ENCODE measurements around the gene PIGV.

Gene PIGV

GRCh38 chr1:26758358-26758757 lies 29.4 kb upstream of the PIGV start:
- no peak for TF ChIP-seq CTCF (IDR thresholded peaks at IDR 0.05; ENCODE audit: low read depth, low read length, missing control alignments)
- no peak for DNase-seq (ENCODE audit: low read depth)
- no peak overlapping the region for H3K4me3 ChIP-seq (ENCODE audit: low read depth, low read length)

GRCh38 chr1:26759531-26759930 lies 28.2 kb upstream of the PIGV start:
- no peak for TF ChIP-seq CTCF (IDR thresholded peaks at IDR 0.05; ENCODE audit: low read depth, low read length, missing control alignments)
- no peak overlapping the region for H3K4me3 ChIP-seq (ENCODE audit: low read depth, low read length)
- DNase-seq (ENCODE audit: low read depth), result no peak

GRCh38 chr1:26761217-26761616 lies 26.5 kb upstream of the PIGV start:
- peak; percentile 11 for TF ChIP-seq CTCF (IDR thresholded peaks at IDR 0.05; ENCODE audit: low read depth, low read length, missing control alignments)
- no peak overlapping the region for H3K4me3 ChIP-seq (ENCODE audit: low read depth, low read length)
- no peak for DNase-seq (ENCODE audit: low read depth)

GRCh38 chr1:26767714-26768113 lies 20.0 kb upstream of the PIGV start:
- no peak for DNase-seq (ENCODE audit: low read depth)
- no peak for TF ChIP-seq CTCF (IDR thresholded peaks at IDR 0.05; ENCODE audit: low read depth, low read length, missing control alignments)

GRCh38 chr1:26768755-26769154 lies 19.0 kb upstream of the PIGV start:
- no peak for TF ChIP-seq CTCF (IDR thresholded peaks at IDR 0.05; ENCODE audit: low read depth, low read length, missing control alignments)
- no peak for DNase-seq (ENCODE audit: low read depth)
- H3K4me3 ChIP-seq (ENCODE audit: low read depth, low read length), result no peak overlapping the region

More at GRCh38 chr1:26767714-26768113, 20.0 kb upstream of the PIGV start:
- H3K4me3 ChIP-seq (ENCODE audit: low read depth, low read length), result no peak overlapping the region

- H3K4me3 ChIP-seq (ENCODE audit: low read depth, low read length), result no peak overlapping the region
- TF ChIP-seq CTCF (IDR thresholded peaks at IDR 0.05; ENCODE audit: low read depth, low read length, missing control alignments), result no peak
- DNase-seq (ENCODE audit: low read depth), result no peak
Observed at GRCh38 chr1:26771285-26771642, 16.5 kb upstream of the PIGV start.

GRCh38 chr1:26771643-26772321 lies 16.0 kb upstream of the PIGV start:
- no peak for DNase-seq (ENCODE audit: low read depth)
- no peak overlapping the region for H3K4me3 ChIP-seq (ENCODE audit: low read depth, low read length)
- no peak for TF ChIP-seq CTCF (IDR thresholded peaks at IDR 0.05; ENCODE audit: low read depth, low read length, missing control alignments)
